ENCODE measurements around the gene LETMD1.
"Not testable (repeated sequence)": the region's sequence is repeated elsewhere in the genome, so short reads cannot be mapped to it uniquely, and the experiment has no call there.

Gene LETMD1

GRCh38 chr12:51008329-51009055 lies 39.6 kb upstream of the LETMD1 start:
- no peak overlapping the region for H3K4me3 ChIP-seq (ENCODE audit: low read depth, low read length)
- TF ChIP-seq CTCF (IDR thresholded peaks at IDR 0.05; ENCODE audit: low read depth, low read length), result no peak

GRCh38 chr12:51009056-51009440 lies 39.1 kb upstream of the LETMD1 start:
- TF ChIP-seq CTCF (IDR thresholded peaks at IDR 0.05; ENCODE audit: low read depth, low read length), result no peak
- no peak overlapping the region for H3K4me3 ChIP-seq (ENCODE audit: low read depth, low read length)

GRCh38 chr12:51011955-51012354 lies 36.2 kb upstream of the LETMD1 start:
- TF ChIP-seq CTCF (IDR thresholded peaks at IDR 0.05; ENCODE audit: low read depth, low read length), result no peak
- H3K4me3 ChIP-seq (ENCODE audit: low read depth, low read length), result no peak overlapping the region

GRCh38 chr12:51012570-51013236 lies 35.4 kb upstream of the LETMD1 start:
- no peak for TF ChIP-seq CTCF (IDR thresholded peaks at IDR 0.05; ENCODE audit: low read depth, low read length)
- H3K4me3 ChIP-seq (ENCODE audit: low read depth, low read length), result no peak overlapping the region

- TF ChIP-seq CTCF (IDR thresholded peaks at IDR 0.05; ENCODE audit: low read depth, low read length), result no peak
- H3K4me3 ChIP-seq (ENCODE audit: low read depth, low read length), result no peak overlapping the region
These were observed 34.7 kb upstream of the LETMD1 start for GRCh38 chr12:51013441-51013840.

- not testable (repeated sequence) for H3K4me3 ChIP-seq (ENCODE audit: low read depth, low read length)
These were observed 33.7 kb upstream of the LETMD1 start for GRCh38 chr12:51014467-51014866.

GRCh38 chr12:51017452-51017851 lies 30.7 kb upstream of the LETMD1 start:
- TF ChIP-seq CTCF (IDR thresholded peaks at IDR 0.05; ENCODE audit: low read depth, low read length), result no peak
- no peak overlapping the region for H3K4me3 ChIP-seq (ENCODE audit: low read depth, low read length)

Measured in WI38 (cell line).